SKM-1 treated with dmso at 0.1 percent for 144 hours (cell line): ENCODE measurements around the gene VTI1A.

Experiments
- DNase-seq: peaks from one replicate; lab custom pipeline; 2025; ENCODE audit not compliant: unreplicated experiment; lab: John Stamatoyannopoulos, UW

VTI1A gene

DNA sequence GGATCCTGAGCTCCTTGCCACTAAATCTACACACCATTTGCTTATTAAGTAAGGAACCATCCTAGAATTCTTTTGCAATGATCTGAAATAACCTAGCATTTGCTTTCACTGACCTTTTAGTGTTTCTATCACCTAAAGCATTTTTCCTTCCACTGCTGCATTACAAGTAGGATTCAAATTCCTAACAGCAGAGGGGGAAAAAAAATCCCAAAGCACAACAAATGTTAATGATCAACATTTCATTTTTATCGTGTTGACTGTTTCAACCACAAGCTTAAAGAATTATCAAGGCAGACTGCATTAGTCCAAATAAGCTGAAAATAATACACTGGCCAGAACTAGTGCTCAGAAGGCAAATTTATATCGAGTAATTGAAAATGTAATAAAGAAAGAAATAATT is 328.4 kb downstream of the VTI1A start:
- no peak for DNase-seq

- DNase-seq: no peak
Measured at GRCh38 chr10:112775892-112776674, 329.1 kb downstream of the VTI1A start.

DNA sequence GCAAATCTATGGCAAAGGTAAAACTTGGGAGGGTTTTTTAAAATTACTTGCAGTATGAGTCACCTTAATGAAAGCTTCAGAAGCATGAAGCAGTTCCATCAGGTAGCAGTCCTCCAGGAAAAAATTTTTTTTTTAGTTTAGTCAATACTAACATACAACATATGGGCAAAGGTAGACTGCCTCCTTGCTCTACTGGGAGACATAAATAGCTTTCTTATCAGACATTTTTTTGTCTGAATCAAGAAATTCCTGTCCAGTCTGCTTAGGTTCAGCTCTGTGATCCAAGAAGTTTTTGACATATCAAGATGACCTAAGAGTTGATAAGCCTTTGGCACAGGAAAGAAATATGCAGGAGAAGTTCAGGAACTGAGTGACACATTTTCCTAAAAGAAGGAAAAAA is 331.6 kb downstream of the VTI1A start:
- DNase-seq: no peak

GRCh38 chr10:112779025-112779770 is 332.2 kb downstream of the VTI1A start:
- DNase-seq: no peak

DNA sequence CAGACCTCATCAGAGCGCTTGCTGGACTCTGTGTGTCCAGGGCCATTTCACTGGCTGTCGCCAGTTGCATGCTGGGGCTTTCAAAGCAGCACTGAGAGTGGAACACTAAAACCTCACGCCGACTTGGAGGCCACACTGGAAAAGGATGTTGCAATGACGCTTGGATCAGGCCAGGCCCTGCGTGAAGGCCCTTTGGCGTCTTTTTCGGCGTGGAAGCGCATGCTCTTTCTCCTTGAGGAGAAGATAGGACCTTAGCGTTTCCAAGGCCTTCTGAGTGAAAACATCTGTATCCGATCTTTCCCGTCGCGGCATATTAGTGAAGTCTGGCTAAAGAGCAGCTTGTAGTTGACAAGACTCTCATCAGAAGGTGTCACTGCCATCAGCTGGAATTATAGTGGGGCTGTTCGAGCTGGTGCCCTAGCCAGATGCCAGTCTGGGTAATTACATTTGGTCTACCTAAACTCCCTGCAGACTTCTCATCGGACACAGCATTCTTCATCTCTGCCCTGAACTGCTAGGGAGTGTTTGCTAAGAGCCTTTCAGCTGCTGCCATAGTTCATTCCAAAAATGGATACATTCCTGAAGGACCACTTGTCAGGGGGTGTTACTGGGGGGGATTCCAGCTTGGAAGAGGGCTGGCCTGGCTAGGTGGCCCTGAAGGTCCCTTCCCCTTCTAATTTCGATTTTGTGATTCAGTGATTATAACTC is 335.3 kb downstream of the VTI1A start:
- DNase-seq: no peak

DNA sequence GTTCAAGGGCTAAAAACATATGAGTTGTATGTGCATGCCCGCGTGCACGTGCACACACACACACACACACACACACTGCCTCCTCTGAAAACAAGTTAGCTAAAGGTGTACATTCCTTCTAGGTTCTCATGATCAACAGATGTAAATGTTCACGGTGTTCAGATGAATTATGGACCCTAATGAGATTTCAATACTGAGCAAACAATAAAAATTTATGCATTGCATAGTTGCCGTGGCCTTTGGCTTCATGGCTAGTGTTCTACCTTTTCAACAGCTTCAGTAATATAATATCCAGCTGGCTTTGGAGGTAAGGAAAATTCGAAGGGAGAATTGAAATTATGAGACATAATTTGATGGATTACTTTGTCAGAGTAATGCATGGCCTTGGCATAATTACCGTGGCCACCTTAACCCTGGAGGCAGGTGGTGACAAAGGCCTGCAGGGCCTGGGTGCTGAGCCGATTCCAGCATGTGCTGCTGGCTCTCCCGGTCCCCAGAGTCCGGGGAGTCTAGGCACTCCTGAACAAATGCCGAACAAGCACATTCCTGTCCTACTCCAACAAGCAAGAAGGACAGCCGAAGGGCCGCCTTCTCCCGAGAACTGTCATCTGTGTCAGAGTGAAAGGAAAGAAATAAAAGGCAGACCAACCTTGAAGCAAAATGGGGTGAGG is 336.5 kb downstream of the VTI1A start:
- DNase-seq: no peak

DNA sequence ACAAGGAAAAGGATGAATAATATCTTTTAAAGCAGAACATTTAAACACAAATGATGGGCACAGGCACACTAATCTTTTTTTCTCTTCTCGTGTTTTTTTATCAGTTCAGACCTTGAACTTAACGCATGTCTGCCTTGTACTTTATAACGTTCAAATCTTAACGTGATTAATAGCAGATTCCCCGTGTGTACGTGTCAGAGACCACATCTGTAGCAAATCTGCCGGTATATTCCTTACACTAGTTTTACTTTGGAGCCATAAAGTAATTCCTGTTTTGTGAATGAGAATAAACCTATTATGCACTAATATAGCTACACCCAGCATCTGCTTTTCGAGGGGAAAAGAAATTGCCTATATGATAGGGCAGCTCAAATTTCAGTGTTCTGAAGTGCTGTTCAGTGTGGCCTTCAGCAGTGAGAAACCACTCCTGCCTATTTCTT is 337.0 kb downstream of the VTI1A start:
- DNase-seq: no peak

DNA sequence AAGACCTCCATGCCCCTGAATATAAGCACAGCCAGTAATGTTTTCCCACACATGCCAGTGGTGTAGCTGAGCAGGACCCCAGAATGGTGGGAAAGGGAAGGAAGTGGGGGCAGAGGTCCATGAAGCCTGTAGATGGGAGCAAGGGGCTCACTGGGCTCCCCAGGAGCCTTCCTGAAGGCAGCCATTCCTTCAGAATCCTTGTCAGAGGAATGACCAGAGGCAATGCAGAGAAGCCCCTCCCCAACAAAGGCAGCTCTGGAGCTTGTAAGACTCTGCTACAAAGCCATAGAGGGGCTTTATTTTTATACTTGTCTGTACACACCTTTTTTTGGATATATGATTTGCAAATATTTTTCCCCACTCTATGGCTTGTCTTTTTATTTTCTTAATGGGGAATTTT is 338.1 kb downstream of the VTI1A start:
- DNase-seq: no peak

DNA sequence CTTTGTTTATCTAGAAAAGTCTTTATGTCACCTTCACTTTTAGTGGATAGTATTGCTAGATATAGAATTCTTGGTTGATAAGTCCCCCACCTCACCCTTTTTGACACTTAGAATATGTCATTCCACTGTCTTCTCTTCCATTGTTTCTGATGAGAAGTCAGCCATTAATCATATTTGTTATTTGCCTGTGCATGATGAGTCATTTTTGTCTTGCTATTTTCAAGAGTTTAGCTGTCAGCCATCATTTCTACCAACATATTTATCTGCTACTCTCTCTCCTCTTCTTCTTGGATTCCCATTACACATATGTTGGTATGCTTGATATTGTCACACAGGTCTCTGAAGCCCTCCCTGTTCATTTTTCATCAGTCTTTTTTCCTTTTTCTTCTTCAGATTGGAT is 342.2 kb downstream of the VTI1A start:
- DNase-seq: no peak

DNA sequence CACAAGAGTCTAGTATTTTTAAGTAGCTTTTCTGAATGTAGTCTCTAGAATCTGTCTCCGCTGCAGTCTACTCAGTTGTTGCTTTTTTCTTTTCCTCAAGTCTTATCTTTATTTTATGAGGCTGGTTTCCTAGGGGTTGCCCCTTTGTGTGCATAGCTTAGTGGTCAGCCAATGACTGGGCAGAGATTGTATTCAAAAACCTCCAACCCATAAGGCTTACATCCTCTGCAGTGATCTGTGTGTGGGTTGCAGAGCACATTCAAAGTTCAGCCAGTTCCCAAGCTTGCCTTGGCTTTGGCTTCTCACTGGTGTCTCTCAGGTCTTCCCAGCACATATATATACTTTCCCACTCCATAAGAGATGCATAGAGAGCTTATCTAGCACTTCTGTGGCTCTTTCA is 343.0 kb downstream of the VTI1A start:
- no peak for DNase-seq

GRCh38 chr10:112790921-112791320 is 343.9 kb downstream of the VTI1A start:
- no peak for DNase-seq

DNA sequence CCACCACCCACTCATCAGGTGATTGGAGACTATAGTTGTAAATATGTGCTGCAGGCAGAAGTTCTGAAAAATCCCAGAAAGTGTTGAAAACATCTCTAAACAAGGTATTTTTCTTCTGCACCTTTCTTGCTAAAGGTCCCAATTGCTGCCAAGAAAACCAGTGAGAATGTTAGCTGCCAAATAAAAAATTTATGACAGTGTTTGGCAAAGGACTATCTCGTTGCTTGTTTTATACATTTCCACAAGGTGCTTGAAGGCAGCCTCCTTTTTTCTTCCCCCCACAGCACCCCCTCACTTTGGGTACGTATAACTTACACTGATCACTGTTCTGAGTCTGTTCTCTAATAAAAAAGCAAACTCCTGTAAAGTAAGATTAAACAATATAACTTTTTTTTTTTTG is 344.4 kb downstream of the VTI1A start:
- no peak for DNase-seq

- no peak for DNase-seq
Measured at GRCh38 chr10:112792487-112793201, 345.6 kb downstream of the VTI1A start.

GRCh38 chr10:112793202-112793921 is 346.3 kb downstream of the VTI1A start:
- no peak for DNase-seq

DNA sequence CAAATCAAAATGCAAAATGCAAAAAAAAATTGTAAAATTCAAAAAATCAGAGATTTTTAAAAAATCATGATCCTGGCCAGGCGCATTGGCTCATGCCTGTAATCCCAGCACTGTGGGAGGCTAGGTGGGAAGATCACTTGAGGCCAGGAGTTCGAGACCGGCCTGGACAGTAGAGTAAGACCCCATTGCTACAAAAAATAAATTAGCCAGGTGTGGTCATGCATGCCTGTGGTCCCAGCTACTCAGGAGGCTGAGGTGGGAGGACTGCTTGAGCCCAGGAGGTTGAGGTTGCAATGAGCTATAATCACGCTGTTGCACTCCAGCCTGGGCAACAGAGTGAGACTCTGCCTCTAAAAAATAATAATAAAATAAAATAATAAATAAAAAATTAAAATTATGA is 347.2 kb downstream of the VTI1A start:
- DNase-seq: no peak

GRCh38 chr10:112795067-112795466 is 348.1 kb downstream of the VTI1A start:
- no peak for DNase-seq

GRCh38 chr10:112797197-112797596 is 350.2 kb downstream of the VTI1A start:
- no peak for DNase-seq

- DNase-seq: no peak
Measured at GRCh38 chr10:112797855-112798254, 350.8 kb downstream of the VTI1A start.

- DNase-seq: no peak
Measured at GRCh38 chr10:112799038-112799437, 352.0 kb downstream of the VTI1A start.
